Skeletal muscle cell (primary cell): ENCODE data around the gene LRRC30.
"Not testable (repeated sequence)": the region's sequence is repeated elsewhere in the genome, so short reads cannot be mapped to it uniquely, and the experiment has no call there.

ENCODE experiments used
- DNase-seq: peaks from one replicate; pipeline ENCODE4 v3.0.0-alpha.2; 2010; ENCODE audit warnings: low read depth
- H3K4me3 ChIP-seq: 2 replicates; pipeline ENCODE4 v1.5.1; 2011; ENCODE audit warnings: low read depth, mild to moderate bottlenecking, control low read depth, low read length, moderate library complexity

LRRC30 gene

GRCh38 chr18:7230626-7231349, at the start of gene LRRC30:
Gene LRRC30, plus strand, starts transcription at chr18:7231089. Its CDS starts 50 bp downstream, at chr18:7231139.
- no peak within 1 kb of the TSS for H3K4me3 ChIP-seq
- no peak for DNase-seq

DNA sequence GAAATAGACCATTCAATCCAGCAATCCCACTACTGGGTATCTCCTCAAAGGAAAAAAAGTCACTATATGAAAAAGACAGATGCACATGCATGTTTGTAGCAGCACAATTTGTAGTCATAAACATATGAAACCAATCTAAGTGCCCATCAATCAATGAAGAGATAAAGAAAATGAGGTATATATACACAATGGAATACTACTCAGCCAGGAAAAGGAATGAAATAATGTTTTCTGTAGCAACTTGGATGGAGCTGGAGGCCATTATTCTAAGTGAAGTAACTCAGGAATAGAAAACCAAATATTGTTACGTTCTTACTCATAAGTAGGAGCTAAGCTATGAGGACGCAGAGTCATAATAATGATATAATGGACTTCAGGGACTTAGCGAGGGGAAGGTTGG, 45.2 kb upstream of the LRRC30 start:
- no peak for DNase-seq
- H3K4me3 ChIP-seq = no peak overlapping the region

- no peak for DNase-seq
- H3K4me3 ChIP-seq = no peak overlapping the region
Measured at GRCh38 chr18:7190547-7191156, 40.2 kb upstream of the LRRC30 start.

GRCh38 chr18:7191736-7192135, 39.2 kb upstream of the LRRC30 start:
- no peak overlapping the region for H3K4me3 ChIP-seq
- no peak for DNase-seq

DNA sequence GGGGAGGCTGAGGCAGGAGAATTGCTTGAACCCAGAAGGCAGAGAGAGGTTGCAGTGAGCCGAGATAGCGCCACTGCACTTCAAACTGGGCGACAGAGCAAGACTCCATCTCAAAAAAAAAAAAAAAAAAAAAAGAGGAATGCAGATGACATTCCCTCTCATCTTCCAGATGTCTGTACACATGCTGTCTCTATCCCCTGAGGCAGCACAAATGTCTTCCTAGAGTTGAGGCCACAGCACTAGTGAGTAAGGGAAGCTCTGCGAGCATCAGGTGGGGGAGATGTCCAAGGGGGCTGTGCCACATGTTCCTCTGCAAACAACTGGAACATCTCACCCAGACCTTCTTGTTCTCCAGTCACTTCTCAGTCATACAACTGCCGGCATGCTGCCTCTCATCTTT, 35.6 kb upstream of the LRRC30 start:
- no peak for DNase-seq

DNA sequence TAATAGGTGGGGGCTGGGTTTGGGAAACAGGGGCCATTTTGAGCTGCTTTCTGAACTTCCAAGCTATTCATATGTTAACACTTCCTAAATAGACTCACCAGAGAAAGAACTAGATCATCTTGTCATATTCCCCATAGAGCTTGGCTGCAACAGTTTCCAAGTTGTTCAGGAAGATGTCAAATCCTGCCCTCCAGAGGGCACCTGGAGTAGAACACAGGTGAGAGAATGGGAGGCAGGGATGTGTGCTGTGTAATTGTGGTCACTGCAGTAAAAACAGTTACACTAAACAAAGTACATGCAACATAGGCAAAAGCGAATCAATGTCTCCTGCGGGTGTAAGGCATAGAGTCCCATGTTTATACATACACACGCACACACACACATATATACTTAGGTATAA, 34.5 kb upstream of the LRRC30 start:
- DNase-seq = no peak
- H3K4me3 ChIP-seq = no peak overlapping the region

More for the DNA sequence above, 35.6 kb upstream of the LRRC30 start:
- no peak overlapping the region for H3K4me3 ChIP-seq

DNA sequence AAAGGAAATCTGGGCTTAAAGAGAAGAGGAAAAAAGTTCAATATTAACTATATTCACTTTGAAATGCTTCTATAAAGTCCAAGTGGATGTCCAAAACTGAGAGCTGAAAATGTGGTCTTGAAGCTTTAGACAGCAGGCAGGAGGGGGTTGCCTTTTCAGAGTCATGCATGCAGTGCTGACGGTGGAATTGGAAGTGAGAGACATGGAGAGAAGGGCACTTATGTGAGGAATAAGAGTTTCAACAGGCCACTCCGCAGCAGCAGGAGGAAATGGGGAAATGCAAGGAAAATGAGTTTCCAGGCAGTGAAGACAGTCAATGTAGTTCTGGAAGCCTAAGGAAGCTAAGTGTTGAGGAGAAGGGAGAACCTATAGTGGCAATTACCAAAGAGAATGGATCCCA, 33.0 kb upstream of the LRRC30 start:
- no peak overlapping the region for H3K4me3 ChIP-seq
- no peak for DNase-seq

GRCh38 chr18:7198326-7198725, 32.6 kb upstream of the LRRC30 start:
- H3K4me3 ChIP-seq = no peak overlapping the region
- DNase-seq = peak; percentile 19

GRCh38 chr18:7201096-7201495, 29.8 kb upstream of the LRRC30 start:
- H3K4me3 ChIP-seq = no peak overlapping the region
- no peak for DNase-seq

DNA sequence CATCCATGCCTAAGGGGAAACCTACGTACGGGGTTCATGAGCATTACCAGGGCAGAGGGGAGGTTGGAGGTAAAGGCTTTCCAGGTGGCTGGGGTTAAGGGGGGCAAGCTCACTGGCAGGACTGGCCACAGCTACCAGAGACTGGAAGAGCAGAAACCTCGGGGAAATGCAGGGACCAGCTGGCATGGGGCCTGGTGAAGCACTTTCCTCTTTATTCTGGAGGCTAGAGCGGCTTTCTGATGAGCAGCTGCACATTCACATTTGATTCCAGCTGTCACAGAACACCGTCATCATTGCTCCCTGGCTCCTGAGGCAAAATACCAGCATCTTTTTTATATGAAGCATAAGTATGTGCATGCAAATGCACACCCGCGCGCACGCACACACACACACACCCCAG, 28.7 kb upstream of the LRRC30 start:
- H3K4me3 ChIP-seq = no peak overlapping the region
- no peak for DNase-seq

DNA sequence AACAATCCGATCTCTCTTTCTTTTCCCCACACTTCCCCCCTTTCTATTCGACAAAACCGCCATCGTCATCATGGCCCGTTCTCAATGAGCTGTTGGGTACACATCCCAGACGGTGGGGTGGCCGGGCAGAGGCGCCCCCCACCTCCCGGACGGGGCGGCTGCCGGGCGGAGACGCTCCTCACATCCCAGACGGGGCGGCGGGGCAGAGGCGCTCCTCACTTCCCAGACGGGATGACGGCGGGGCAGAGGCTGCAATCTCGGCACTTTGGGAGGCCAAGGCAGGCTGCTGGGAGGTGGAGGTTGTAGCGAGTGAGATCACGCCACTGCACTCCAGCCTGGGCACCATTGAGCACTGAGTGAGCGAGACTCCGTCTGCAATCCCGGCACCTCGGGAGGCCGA, 27.3 kb upstream of the LRRC30 start:
- H3K4me3 ChIP-seq, DNase-seq: not testable (repeated sequence)

DNA sequence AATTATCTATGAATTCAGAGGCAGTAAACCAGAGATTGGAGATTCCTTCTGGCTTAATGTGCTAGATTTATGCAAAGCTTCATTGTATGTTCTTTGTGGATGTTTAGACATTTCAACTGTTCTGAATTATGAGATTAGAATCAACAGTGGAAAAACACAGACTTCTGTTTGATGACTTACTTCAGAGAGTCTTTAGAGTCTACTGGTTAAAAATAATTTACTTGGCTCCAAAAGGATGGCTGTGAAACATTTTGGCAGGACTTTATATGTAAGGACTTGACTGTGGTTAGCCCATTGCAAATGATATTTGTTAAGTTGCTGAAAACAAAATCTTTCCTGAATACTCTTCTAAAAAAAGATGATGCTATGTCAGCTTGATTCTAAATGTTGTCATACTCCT, 25.5 kb upstream of the LRRC30 start:
- DNase-seq = no peak
- H3K4me3 ChIP-seq = no peak overlapping the region

DNA sequence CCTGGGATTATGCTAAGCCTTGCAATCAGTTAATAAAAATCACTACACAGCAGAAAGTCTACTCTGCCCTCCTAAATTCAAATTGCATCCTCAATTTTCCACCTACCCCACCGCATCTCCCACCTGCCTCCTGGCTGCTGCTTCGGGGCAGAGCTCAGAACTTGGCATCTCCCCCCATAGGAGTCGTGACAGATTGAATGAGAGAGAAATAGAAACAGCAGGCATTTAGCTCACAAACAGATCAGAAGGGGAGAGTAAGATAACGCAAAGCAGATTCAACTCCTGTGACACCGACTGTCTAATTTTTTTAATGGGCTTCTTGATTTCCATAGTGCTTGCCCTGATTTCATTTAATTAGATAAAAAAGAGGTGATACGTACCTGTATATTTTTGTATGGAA, 24.7 kb upstream of the LRRC30 start:
- no peak for DNase-seq

DNA sequence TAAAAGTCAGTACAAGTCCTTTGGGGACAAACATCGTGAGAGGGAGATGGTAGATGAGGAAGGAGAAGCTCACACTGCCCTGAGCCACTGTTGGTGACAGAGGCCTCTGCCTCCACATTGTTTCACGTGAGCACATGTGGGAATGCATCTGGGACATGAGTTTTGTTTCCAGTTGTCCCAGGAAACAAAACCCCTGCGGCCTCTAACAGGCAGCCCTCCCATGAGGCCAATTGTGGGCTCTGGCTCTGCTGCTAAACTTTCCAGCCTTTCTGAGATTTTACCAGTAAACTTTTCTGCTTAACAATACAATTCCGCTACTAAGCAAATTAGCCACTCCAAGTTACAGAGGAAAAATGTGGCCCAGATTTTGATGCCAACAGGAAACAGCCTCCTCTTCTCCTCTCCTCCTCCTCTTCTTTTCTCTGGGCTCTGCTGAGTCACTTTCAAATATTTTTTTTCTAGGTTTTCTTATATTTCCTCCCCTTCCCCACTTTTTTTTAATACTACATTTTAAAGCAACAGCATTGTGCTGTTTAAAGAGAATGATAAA, 23.4 kb upstream of the LRRC30 start:
- peak; percentile 5 for DNase-seq
- no peak overlapping the region for H3K4me3 ChIP-seq

More for the DNA sequence above, 24.7 kb upstream of the LRRC30 start:
- no peak overlapping the region for H3K4me3 ChIP-seq

DNA sequence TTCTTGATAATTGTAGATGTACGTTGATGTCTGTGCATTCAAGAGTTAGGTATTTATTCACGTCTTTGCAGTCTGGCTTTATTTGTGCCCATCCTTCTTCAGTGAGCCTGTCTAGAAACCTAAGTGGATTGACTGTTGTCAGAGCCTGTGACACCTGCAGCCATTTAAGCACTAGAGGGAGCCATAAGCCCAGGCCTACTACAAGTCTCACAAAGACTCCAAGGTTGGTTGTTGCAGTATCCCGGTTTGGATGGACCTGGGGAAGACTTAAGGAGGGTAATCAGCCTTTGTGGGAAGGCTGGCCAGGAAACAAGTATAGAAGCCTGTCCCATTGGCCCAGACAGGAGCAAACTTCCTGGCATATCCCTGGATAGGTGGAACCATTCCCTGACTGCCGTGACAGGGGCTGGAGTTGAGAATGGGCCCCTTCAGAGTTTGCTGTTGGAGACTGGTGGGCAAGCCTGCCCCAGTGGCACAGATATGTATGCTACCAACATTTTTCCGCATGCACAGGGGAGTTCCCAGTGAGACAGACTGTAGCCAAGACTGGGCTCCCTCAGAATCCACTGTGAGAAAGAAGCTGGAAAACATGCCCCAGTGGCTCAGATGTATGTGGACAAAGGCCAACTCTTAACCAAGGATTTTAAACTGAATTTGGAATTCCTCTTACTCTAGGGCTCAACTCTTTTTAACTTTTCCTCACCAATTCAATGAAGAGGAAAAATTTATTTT, 9.3 kb upstream of the LRRC30 start:
- DNase-seq = peak; percentile 23
- no peak overlapping the region for H3K4me3 ChIP-seq

GRCh38 chr18:7224198-7224597, 6.7 kb upstream of the LRRC30 start:
- DNase-seq = no peak
- H3K4me3 ChIP-seq = no peak overlapping the region

- no peak overlapping the region for H3K4me3 ChIP-seq
- no peak for DNase-seq
Measured at GRCh38 chr18:7232218-7232617, 1.3 kb downstream of the LRRC30 start.

DNA sequence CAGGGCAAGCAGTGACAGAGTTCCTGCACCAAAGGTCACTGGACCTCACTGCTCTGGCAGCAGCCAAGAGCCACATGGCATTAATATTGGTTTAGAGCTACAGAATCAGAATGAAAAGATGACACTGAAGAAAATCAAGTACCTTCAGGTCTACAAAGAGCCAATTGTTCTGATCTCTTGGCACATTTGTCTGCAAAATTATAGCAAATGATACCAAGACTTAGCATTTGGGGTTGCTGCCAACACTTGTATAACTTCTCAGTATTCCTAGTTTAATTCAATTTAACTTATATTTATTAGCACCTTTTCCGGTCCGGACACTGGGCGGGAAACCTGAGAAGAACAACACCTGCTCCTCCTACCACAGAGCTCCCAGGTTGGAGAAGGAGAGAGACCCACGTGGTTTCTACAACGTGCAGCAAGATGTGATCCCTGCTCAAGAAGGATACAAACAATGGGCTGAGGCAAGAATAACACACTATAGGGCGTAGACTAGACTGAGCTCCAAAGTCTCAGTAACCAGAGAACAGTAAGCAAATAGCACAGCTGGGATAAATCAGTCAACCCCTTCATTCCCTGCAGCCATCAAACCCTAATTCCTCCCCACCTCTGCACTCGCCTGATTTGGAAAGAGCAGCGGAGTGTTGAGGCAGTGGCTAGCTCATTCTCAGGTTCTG, 2.4 kb downstream of the LRRC30 start:
- H3K4me3 ChIP-seq = no peak overlapping the region
- DNase-seq = no peak

DNA sequence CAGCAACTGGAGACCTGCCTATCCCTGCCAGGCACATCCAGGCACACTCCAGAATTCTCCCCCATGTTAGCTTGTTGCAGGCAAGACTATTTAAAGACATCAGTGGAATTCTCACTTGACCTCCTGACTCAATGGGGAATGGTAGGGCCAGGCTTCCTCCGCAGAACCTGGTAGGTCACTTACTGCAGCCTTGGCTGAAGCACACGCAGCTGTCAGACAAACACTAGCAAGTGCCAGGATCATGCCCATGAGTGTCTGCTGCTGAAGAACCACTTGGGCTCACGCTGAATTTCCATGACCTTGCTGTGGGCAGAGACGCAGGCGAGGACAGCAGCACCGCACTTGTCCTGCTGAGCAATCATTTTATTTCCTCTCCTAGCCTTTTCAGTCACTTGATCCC, 3.2 kb downstream of the LRRC30 start:
- DNase-seq = no peak
- no peak overlapping the region for H3K4me3 ChIP-seq

DNA sequence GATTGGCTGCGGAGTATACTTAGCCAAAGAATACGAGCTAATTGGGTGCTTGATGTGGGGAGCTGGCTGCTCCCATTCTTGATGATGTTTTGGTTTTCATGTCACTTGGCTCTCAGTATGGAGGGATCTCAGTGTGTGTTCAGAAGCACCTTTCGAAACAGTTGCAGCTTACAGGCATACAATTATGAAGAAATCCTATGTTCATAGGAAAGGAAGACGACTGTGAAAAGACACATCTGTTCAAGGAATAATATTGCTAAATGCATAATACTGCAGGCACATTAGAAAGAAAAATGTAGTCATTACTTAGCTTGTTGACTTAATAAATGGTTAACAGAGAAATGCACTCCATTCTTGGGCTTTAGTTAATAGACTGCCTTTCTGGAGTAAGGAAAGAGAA, 4.1 kb downstream of the LRRC30 start:
- no peak for DNase-seq
- H3K4me3 ChIP-seq = no peak overlapping the region
